BJ (cell line): ENCODE results near the gene DIS3. TPM values are rescaled to one million over a fixed set of nuclear protein-coding genes. Genes with fewer than 3 reads are reported as not detected.
"Not testable (repeated sequence)": the region's sequence is repeated elsewhere in the genome, so short reads cannot be mapped to it uniquely, and the experiment has no call there.

Source experiments
- CTCF ChIA-PET: fragments of 350-600 bp; formaldehyde crosslinking; extraction: SDS; loops from one replicate; lab custom pipeline; 2021; ENCODE audit warnings: antibody characterized with exemption, inconsistent platforms; lab: Yijun Ruan, JAX
- POLR2A ChIA-PET: fragments of 300-600 bp; sonication (Branson Sonifier 250); formaldehyde crosslinking; extraction: SDS; loops from one replicate; lab custom pipeline; 2021; ENCODE audit warnings: antibody characterized with exemption; lab: Charles Lee
- DNase-seq: peaks from one replicate; pipeline ENCODE4 v3.0.0-alpha.2; 2011; ENCODE audit warnings: low read depth
- H3K27me3 ChIP-seq: 2 replicates; pipeline ENCODE4 v1.6.0; 2011; ENCODE audit warnings: low read length; ENCODE audit not compliant: control insufficient read depth, insufficient read depth
- H3K36me3 ChIP-seq: 2 replicates; pipeline ENCODE4 v1.5.1; 2011; ENCODE audit warnings: low read length; ENCODE audit not compliant: control insufficient read depth, insufficient read depth
- H3K4me3 ChIP-seq: 2 replicates; pipeline ENCODE4 v1.5.1; 2011; ENCODE audit warnings: low read depth, mild to moderate bottlenecking, control low read depth, low read length
- CTCF ChIP-seq: IDR thresholded peaks from 2 replicates; pipeline ENCODE4 v1.5.1; 2011; ENCODE audit warnings: low read depth, mild to moderate bottlenecking, control low read depth, inconsistent platforms, low read length, moderate library complexity; ENCODE audit not compliant: insufficient read depth
- polyA plus RNA-seq: library from polyadenylated mRNA; depleted of rRNA; stranded (reverse); fragments of >200 nt; gene quantifications from 2 replicates; pipeline ENCODE4 v1.2.3, GENCODE V29; 2011; rRNA removed
- small RNA-seq: library from RNA; depleted of rRNA; stranded (forward); fragments of <200 nt; gene quantifications from one replicate; pipeline ENCODE3, GENCODE V24; 2012; ENCODE audit warnings: low replicate concordance, low read depth; ENCODE audit not compliant: insufficient read length

Gene DIS3
- polyA plus RNA-seq, 1 experiment: 15.8 TPM

DNA sequence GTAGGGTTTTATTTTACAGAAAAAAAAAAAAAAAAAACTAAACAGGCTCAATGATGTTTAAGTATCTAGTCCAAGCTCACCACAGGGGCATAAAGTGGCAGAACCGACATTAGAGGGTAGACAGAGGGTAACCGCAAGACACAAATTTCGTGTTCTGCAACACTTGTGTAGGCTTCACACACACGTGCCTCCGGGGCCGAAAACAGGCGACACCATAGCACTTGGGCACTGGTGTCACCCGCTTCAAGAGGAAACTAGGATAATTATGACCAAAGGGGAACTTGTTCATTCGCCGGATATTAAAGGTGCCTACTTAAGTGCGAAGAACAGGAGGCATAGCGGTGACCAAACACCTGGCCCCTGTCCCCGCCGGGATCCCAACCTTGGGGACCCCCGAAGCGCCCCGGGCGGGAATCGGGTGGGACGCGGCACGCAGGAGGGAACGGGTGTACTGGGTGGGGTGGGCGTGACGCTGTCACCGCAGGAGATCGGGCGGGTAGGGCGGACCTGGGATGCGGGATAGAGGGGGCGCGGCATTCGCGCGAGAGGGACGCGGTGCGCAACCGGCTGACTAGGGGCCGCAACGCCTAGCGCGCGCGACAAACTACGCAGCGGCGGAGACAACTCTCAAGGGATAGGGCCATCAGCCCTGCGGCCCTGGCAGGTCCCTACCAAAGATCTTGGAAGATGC, 54.8 kb downstream of the DIS3 start:
- Histone ChIP-seq H3K27me3 (no peaks in the 10 kb centered on the region), H3K36me3 (no peaks in the 10 kb centered on the region), H3K4me3 (peak overlapping the region; percentile 93)
- TF ChIP-seq CTCF: no peak
- DNase-seq: no peak
- POLR2A ChIA-PET: no interaction called here
- CTCF ChIA-PET: no interaction called here

DNA sequence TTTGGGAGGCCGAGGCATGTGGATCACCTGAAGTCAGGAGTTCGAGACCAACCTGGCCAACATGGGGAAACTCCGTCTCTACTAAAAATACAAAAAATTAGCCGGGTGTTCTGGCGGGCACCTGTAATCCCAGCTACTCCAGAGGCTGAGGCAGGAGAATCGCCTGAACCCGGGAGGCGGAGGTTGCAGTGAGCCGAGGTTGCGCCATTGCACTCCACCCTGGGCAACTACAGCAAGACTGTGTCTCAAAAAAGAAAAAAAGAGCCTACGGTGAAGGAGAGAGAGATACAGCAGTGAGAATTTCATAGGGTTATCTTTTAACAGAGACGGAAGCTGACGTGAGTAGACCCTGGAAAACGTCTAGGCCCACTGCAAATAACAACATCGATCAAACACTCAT, 55.5 kb downstream of the DIS3 start:
- H3K36me3 ChIP-seq, POLR2A ChIA-PET, CTCF ChIA-PET, DNase-seq, H3K27me3 ChIP-seq: not testable (repeated sequence)
- H3K4me3 ChIP-seq: peak overlapping the region; percentile 93; the same call in 1 of the 2 replicates

DNA sequence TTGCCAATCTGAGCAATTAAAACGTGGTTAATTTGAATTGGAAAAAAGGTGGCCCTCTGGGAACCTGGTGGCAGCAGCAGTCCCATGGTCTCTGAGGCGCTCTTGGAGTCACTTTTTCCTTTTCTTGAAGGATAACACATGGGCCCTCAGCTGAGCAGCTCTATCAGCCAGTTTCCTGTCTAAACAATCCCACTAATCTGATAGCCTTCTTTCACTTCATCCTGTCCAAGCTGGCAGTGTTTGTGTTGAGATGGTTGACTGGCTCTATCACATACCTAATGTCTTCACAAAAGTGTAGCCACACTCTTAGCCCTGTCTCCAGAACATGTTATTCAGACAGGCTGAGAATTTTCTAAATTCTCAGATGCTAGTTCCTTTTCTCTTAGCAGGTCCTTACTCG, 64.9 kb downstream of the DIS3 start:
- ChIA-PET CTCF (interaction anchor here (1.2 kb wide), 2 partner anchors 15 to 29 kb away, joined by 3 read pairs; no protein-coding TSS in a partner anchor), POLR2A (no interaction called here)
- DNase-seq: no peak
- Histone ChIP-seq H3K27me3 (no peaks in the 10 kb centered on the region), H3K36me3 (0 out of 2 replicates have a peak, but pooled peaks cover 2% of the 10 kb centered on the region), H3K4me3 (no peak overlapping the region)
- no peak for TF ChIP-seq CTCF

Small RNAs within 50 kb of the gene (small RNA-seq; reads per million reads assigned to genes)
- gene RNU6-80P: not detected

Other genes with a start within 250 kb of the DIS3 start
- 3.3 and 6.3 TPM in 2 replicates for gene MZT1, start 54.3 kb downstream of the DIS3 start, polyA plus RNA-seq
- gene BORA, start 54.0 kb downstream of the DIS3 start, polyA plus RNA-seq: 2.0 and 3.9 TPM in 2 replicates
- gene PIBF1, start 233 bp upstream of the DIS3 start, polyA plus RNA-seq: 1.7 and 4.1 TPM in 2 replicates